Uterus (tissue), 4 donors: Measurements from ENCODE around the gene JAKMIP2. TPM values are rescaled to one million over a fixed set of nuclear protein-coding genes. Genes with fewer than 3 reads are reported as not detected.

Experiments used
- DNase-seq, 2 donors: peaks; one replicate each; pipeline ENCODE4 v3.0.0-alpha.2; 2019 to 2020
- H3K27ac ChIP-seq, 2 donors: fragments of 200-600 bp; sonication (generic); 1 replicate in 1 of 2; 2 replicates in 1 of 2; pipeline ENCODE4 v1.5.1; 2016 to 2018
- H3K27me3 ChIP-seq, 2 donors: fragments of 200-600 bp; sonication (generic); one replicate each; pipeline ENCODE4 v1.5.1; 2018 to 2019; ENCODE audit warnings: control low read depth in 1 of 2
- H3K36me3 ChIP-seq, 2 donors: fragments of 200-600 bp; sonication (generic); one replicate each; pipeline ENCODE4 v1.5.1; 2019; ENCODE audit warnings: control low read depth in 1 of 2
- H3K4me1 ChIP-seq, 2 donors: fragments of 200-600 bp; sonication (generic); one replicate each; pipeline ENCODE4 v1.5.1; 2018 to 2019; ENCODE audit warnings: control low read depth in 1 of 2
- H3K4me3 ChIP-seq, 2 donors: fragments of 200-600 bp; sonication (generic); 1 replicate in 1 of 2; 2 replicates in 1 of 2; pipeline ENCODE4 v1.5.1; 2018 to 2019; ENCODE audit warnings: mild to moderate bottlenecking in 1 of 2
- H3K9me3 ChIP-seq, 2 donors: fragments of 200-600 bp; sonication (generic); one replicate each; pipeline ENCODE4 v1.5.1; 2019; ENCODE audit warnings: control low read depth in 1 of 2
- POLR2A ChIP-seq, 2 donors: fragments of 450-650 bp; IDR thresholded peaks; one replicate each; pipeline ENCODE4 v1.6.1; 2016; ENCODE audit warnings: antibody characterized with exemption in 2 of 2, mild to moderate bottlenecking in 1 of 2, moderate library complexity in 1 of 2
- intact Hi-C: fragments of 100-400 bp; cut with DNase I; formaldehyde crosslinking; loops from one replicate; pipeline ENCODE4 v1.15.1; 2023; ENCODE audit warnings: low total_unique reads
- total RNA-seq, 4 donors: library from RNA; depleted of rRNA in 3 of 4; stranded (reverse); fragments of >200 nt in 3 of 4; gene quantifications; one replicate each; pipeline versions ENCODE4 v1.1.0 to v1.2.4, GENCODE V29; 2014 to 2023
- TF ChIP-seq, protein P1 (sequence below), 4 experiments: fragments of 200-600 bp in 2 of 4; fragments of 450-650 bp in 2 of 4; sonication (generic) in 2 of 4; IDR thresholded peaks; one replicate each; pipeline ENCODE4 v1.5.1; 2016 to 2019; ENCODE audit warnings: antibody characterized with exemption in 4 of 4, mild to moderate bottlenecking in 2 of 4, moderate library complexity in 1 of 4
- donor health status: DM: yes; HTN: yes; CAD: no.

Gene JAKMIP2
- total RNA-seq, 4 donors from 2014 or later, result 0.29 to 9.3 (median 5.0) TPM

DNA sequence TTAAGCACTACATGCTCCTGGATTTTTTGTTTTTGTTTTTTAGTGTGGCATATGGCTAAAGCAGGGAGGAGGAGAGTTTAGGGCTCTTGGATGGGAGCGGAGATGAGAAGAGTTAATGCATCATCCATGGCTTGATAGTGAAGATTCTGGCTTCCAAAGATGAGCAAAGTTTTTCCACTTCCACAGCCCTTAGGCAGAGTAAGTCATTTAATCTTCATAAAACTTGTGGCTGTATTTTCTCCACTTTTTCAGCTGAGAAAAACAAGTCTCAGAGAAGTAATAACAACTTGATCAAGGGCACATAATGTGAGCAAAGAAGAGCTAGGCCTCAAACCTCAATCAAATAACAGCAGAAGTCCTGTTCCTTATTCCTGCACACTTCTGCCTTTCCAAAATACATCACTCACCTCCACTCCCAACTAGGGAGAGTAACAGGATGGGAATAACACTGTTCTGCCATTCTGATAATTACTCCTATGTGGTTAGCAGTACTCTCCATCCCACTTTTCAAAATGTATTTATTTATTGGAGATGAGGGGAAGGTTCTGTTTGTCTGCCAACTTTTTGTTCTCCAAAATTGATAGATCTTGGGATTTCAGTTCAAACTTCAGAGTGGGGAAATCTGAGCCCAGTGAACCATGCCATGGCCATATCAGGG is 218.9 kb downstream of the JAKMIP2 start:
- Histone ChIP-seq H3K36me3 (no peaks in the 10 kb centered on the region), H3K9me3 (no peaks in the 10 kb centered on the region), H3K4me1 (no peaks in the 10 kb centered on the region), H3K27ac (peak overlapping the region in 1 of 2 donors; percentile 59), H3K4me3 (no peak overlapping the region), H3K27me3 (no peaks in the 10 kb centered on the region)
- no peak for TF ChIP-seq POLR2A (IDR thresholded peaks at IDR 0.05)
- TF ChIP-seq, protein P1, sequence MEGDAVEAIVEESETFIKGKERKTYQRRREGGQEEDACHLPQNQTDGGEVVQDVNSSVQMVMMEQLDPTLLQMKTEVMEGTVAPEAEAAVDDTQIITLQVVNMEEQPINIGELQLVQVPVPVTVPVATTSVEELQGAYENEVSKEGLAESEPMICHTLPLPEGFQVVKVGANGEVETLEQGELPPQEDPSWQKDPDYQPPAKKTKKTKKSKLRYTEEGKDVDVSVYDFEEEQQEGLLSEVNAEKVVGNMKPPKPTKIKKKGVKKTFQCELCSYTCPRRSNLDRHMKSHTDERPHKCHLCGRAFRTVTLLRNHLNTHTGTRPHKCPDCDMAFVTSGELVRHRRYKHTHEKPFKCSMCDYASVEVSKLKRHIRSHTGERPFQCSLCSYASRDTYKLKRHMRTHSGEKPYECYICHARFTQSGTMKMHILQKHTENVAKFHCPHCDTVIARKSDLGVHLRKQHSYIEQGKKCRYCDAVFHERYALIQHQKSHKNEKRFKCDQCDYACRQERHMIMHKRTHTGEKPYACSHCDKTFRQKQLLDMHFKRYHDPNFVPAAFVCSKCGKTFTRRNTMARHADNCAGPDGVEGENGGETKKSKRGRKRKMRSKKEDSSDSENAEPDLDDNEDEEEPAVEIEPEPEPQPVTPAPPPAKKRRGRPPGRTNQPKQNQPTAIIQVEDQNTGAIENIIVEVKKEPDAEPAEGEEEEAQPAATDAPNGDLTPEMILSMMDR (IDR thresholded peaks at IDR 0.05), result no peak
- DNase-seq, result no peak
- intact Hi-C loops, result no loop called here

DNA sequence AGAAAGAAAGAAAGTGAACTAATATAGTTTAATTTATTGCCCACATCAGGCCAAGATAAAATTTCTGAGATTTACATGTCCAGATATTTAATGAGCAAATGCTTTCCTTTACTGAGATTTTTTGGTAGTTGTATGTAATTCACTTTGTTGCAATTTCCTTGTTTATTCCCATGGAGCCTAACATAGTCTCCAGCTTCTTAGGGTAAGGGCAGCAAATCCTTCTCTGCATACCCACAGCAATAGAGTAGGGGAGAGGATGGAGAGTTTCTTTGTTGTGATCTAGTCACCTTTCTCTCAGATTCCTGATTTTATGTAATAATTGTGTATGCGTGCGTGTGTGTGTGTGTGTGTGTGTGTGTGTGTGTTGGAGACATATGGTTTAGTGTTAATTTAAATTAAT is 221.1 kb downstream of the JAKMIP2 start:
- no peak for TF ChIP-seq POLR2A (IDR thresholded peaks at IDR 0.05)
- TF ChIP-seq, protein P1 (IDR thresholded peaks at IDR 0.05), result no peak
- H3K27me3 ChIP-seq, result no peaks in the 10 kb centered on the region
- H3K36me3 ChIP-seq, result no peaks in the 10 kb centered on the region
- no peaks in the 10 kb centered on the region for H3K4me1 ChIP-seq
- H3K9me3 ChIP-seq, result no peaks in the 10 kb centered on the region
- intact Hi-C loops, result no loop called here
- no peak for DNase-seq
- H3K27ac ChIP-seq, result peak overlapping the region in 1 of 2 donors; percentile 18
- no peak overlapping the region for H3K4me3 ChIP-seq

DNA sequence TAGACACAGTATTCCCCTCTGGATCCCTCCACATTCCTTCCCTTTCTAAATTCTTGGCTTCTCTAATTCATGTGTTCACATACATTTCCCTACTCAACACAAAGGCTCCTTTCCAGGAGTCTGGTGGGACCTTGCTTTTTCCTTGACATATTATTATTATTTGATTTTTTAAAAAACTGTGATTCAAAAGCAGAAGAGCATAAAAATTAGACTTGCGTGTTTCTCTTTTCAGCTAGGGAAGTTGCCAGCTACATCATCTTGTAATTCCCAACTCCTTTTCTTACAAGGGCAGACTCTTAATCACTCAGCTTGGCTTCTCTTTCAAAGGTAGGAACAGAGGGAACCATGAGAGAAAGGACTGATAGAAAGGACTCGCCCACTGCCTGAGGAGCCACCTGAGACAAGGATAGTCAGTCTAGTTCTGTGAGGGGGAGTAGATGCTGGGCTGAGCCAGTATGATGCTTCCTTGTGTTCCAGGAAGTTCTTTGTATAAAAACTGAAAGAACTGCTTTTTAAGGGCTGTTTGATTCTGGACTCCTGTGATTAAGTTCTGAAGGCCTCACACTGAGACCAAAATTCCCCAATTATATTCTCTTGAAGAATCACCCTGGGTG is 221.7 kb downstream of the JAKMIP2 start:
- H3K4me1 ChIP-seq, result no peaks in the 10 kb centered on the region
- H3K36me3 ChIP-seq, result no peaks in the 10 kb centered on the region
- intact Hi-C loops, result no loop called here
- no peaks in the 10 kb centered on the region for H3K9me3 ChIP-seq
- no peak for DNase-seq
- TF ChIP-seq, protein P1 (IDR thresholded peaks at IDR 0.05), result no peak
- TF ChIP-seq POLR2A (IDR thresholded peaks at IDR 0.05), result no peak
- no peak overlapping the region for H3K4me3 ChIP-seq
- no peaks in the 10 kb centered on the region for H3K27me3 ChIP-seq
- peak overlapping the region in 1 of 2 donors; percentile 18 for H3K27ac ChIP-seq

DNA sequence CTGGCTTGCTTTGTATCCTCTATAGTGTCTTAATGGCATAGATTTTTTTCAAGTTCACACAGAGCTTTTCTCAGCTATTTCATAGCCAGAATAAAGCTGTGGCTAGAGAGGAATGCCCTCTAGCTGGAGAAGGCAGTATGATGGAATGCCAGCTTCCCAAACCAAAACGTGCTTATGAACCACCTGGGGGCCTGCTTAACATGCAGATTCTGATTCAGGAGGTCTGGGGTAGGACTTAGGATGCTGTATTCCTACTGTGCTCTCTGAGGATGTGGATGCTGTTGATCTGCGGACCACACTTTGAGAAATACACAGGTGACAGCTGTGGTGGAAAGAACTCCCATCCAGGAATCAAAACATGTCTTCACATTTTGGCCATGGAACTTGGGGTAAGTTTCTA is 222.8 kb downstream of the JAKMIP2 start:
- Histone ChIP-seq H3K27me3 (no peaks in the 10 kb centered on the region), H3K27ac (peak overlapping the region in 1 of 2 donors; percentile 25), H3K4me3 (no peak overlapping the region), H3K9me3 (no peaks in the 10 kb centered on the region), H3K4me1 (no peaks in the 10 kb centered on the region), H3K36me3 (no peaks in the 10 kb centered on the region)
- TF ChIP-seq POLR2A (IDR thresholded peaks at IDR 0.05), result no peak
- TF ChIP-seq, protein P1 (IDR thresholded peaks at IDR 0.05), result no peak
- DNase-seq, result no peak
- intact Hi-C loops, result loop anchor here (5.0 kb wide), 1 partner anchor 107 kb away; no protein-coding TSS in a partner anchor

DNA sequence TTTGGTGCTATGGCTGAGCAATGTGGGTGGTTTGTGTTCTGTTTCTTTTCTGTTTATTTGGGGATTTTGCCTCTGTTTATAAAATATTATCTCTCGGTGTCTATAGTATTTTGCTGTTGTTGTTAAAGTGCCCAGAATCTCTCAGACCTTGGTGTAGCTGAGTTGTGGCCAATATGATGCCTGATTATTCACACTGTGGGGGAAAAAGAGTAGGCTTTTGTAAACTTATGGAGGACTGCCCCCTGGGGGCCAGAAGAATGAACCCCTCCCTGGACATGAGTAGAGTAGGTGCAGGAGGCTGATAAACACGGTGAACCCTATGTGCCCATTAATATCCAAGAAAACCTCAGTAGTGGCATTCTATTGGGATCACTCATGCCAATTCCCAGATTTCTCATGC is 223.7 kb downstream of the JAKMIP2 start:
- intact Hi-C loops, result loop anchor here (5.0 kb wide), 1 partner anchor 107 kb away; no protein-coding TSS in a partner anchor
- Histone ChIP-seq H3K36me3 (no peaks in the 10 kb centered on the region), H3K9me3 (no peaks in the 10 kb centered on the region), H3K27ac (peak overlapping the region; percentile 45 to 53), H3K27me3 (no peaks in the 10 kb centered on the region), H3K4me1 (peaks cover 0 to 2% of the 10 kb centered on the region in 2 donors), H3K4me3 (no peak overlapping the region)
- no peak for TF ChIP-seq POLR2A (IDR thresholded peaks at IDR 0.05)
- TF ChIP-seq, protein P1 (IDR thresholded peaks at IDR 0.05), result peak; percentile 65 to 80 (median 72)
- peak; percentile 65 to 75 for DNase-seq
